ENCODE measurements around the gene GAD2.
A peak's percentile ranks its signal among the peaks of the same experiment; 100 is the strongest.
"Not testable (repeated sequence)": the region's sequence is repeated elsewhere in the genome, so short reads cannot be mapped to it uniquely, and the experiment has no call there.

The GAD2 gene

GRCh38 chr10:26326851-26327250 lies 110.3 kb downstream of the GAD2 start:
- no peak for DNase-seq

- no peak for DNase-seq
Measured at GRCh38 chr10:26327811-26328210, 111.2 kb downstream of the GAD2 start.

GRCh38 chr10:26331371-26331770 lies 114.8 kb downstream of the GAD2 start:
- no peak for DNase-seq

- DNase-seq: no peak
Measured at GRCh38 chr10:26334232-26334931, 117.8 kb downstream of the GAD2 start.

- peak; percentile 75 to 79 for DNase-seq
Measured at GRCh38 chr10:26334932-26335573, 118.5 kb downstream of the GAD2 start.

- DNase-seq: peak in 1 of 2 donors; percentile 13
Measured at GRCh38 chr10:26335574-26336093, 119.1 kb downstream of the GAD2 start.

- peak in 1 of 2 donors; percentile 13 for DNase-seq
Measured at GRCh38 chr10:26336979-26337378, 120.4 kb downstream of the GAD2 start.

- no peak for DNase-seq
Measured at GRCh38 chr10:26341701-26342100, 125.1 kb downstream of the GAD2 start.

- not testable (repeated sequence) for DNase-seq
Measured at GRCh38 chr10:26348821-26349417, 132.3 kb downstream of the GAD2 start.

Data from CD4-positive, alpha-beta T cell treated with Interleukin-4 for 1 hour (primary cell).